Activated naive CD8-positive, alpha-beta T cell treated with anti-CD3 and anti-CD28 coated beads, Interleukin-2, amount 10 ng/mL, durations not matched to agents 7 days and 5 days (primary cell): ENCODE results near the gene SH2D1B. TPM values are rescaled to one million over a fixed set of nuclear protein-coding genes. Genes with fewer than 3 reads are reported as not detected.
"Not testable (repeated sequence)": the region's sequence is repeated elsewhere in the genome, so short reads cannot be mapped to it uniquely, and the experiment has no call there.

Experiments used
- ATAC-seq: fragments of 150-1000 bp; cut with Tn5 transposase; one replicate; pipeline ENCODE4 v1.10.0; 2021; ENCODE audit warnings: low read depth, moderate library complexity
- POLR2A ChIA-PET: fragments of 350-600 bp; sonication (Branson Sonifier 250); formaldehyde crosslinking; loops from one replicate; lab custom pipeline; 2021; ENCODE audit warnings: antibody characterized with exemption; lab: Charles Lee
- DNase-seq: peaks from one replicate; pipeline ENCODE4 v3.0.0; 2021
- H3K27ac Mint-ChIP-seq: one replicate; pipeline ENCODE4 v1.8.0; 2022; ENCODE audit warnings: mild to moderate bottlenecking, mixed read lengths
- H3K27me3 Mint-ChIP-seq: one replicate; pipeline ENCODE4 v1.8.0; 2022; ENCODE audit warnings: mild to moderate bottlenecking, moderate library complexity, mixed read lengths
- H3K36me3 Mint-ChIP-seq: one replicate; pipeline ENCODE4 v1.8.0; 2021; ENCODE audit warnings: mild to moderate bottlenecking, mixed read lengths
- H3K4me1 Mint-ChIP-seq: one replicate; pipeline ENCODE4 v1.8.0; 2021; ENCODE audit warnings: mixed read lengths
- H3K4me3 Mint-ChIP-seq: one replicate; pipeline ENCODE4 v1.8.0; 2022; ENCODE audit warnings: mild to moderate bottlenecking, moderate library complexity, mixed read lengths
- H3K9me3 Mint-ChIP-seq: one replicate; pipeline ENCODE4 v1.8.0; 2021; ENCODE audit warnings: mixed read lengths
- total RNA-seq, 2 experiments: library from RNA; stranded (reverse); gene quantifications; one replicate each; pipeline ENCODE4 v1.2.3, GENCODE V29; 2021

The SH2D1B gene
- total RNA-seq, 2 experiments from 2014 or later: not detected

DNA sequence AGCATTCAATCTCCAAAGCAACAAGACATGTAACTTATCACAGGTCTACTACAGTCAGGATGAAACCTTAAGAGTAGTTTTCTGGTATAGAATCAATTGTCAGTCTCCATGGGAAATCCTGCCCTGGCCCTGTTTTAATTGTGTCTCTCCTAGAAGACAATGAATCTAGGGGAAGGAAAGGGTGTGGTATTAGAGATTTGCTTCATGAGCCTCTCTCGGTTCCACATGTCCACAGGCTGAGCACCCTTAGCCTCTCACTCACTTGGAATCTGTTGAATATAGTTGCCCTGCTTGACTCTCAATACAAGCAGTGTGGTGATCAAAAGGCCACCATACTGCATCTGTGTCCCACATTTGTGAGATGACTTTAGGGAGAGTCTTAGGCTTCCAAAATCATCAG lies 53.0 kb downstream of the SH2D1B start:
- POLR2A ChIA-PET: no interaction called here
- H3K27ac Mint-ChIP-seq: no peak overlapping the region
- no peaks in the 10 kb centered on the region for H3K4me1 Mint-ChIP-seq
- H3K9me3 Mint-ChIP-seq: no peaks in the 10 kb centered on the region
- H3K36me3 Mint-ChIP-seq: no peaks in the 10 kb centered on the region
- H3K27me3 Mint-ChIP-seq: peaks cover 8% of the 10 kb centered on the region
- DNase-seq (no peak), ATAC-seq (no peak)
- H3K4me3 Mint-ChIP-seq: no peak overlapping the region

DNA sequence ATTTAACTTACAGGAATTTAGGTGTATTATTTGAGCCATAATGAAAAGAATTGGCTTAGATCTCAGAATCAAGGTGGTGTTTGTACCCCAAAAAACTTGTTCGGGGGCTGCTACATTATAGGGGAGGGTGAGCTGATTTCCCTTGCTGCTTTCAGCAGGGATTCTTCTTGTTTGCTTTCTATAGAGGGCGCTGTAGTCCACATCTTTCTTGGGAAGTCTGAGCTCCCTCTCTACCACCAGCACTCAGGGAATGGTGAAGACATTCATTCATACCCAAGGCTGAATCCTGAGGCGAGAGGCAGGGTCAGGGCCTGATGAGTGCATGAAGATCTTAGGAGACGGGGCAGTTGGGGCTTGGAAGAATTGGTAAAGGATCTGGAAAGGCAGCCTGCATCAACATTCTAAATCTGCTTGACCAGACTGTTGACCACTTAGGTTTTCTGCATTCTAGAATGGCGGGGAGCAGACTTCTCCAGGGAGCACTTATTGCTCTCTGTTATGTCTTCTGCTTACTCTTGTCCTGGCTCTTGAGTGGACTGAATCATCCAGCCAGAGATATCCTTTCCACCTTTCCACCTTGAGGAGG lies 54.2 kb downstream of the SH2D1B start:
- ATAC-seq: no peak
- peaks cover 5% of the 10 kb centered on the region for H3K27me3 Mint-ChIP-seq

GRCh38 chr1:162353702-162354101 lies 58.2 kb downstream of the SH2D1B start:
- Mint-ChIP-seq H3K27ac (no peak overlapping the region), H3K36me3 (no peaks in the 10 kb centered on the region), H3K9me3 (no peaks in the 10 kb centered on the region), H3K4me1 (no peaks in the 10 kb centered on the region), H3K27me3 (no peaks in the 10 kb centered on the region), H3K4me3 (no peak overlapping the region)
- DNase-seq (no peak), ATAC-seq (no peak)
- POLR2A ChIA-PET: no interaction called here

More for the DNA sequence above, 54.2 kb downstream of the SH2D1B start:
- DNase-seq: no peak
- no peak overlapping the region for H3K4me3 Mint-ChIP-seq
- POLR2A ChIA-PET: no interaction called here
- H3K27ac Mint-ChIP-seq: no peak overlapping the region
- no peaks in the 10 kb centered on the region for H3K9me3 Mint-ChIP-seq
- no peaks in the 10 kb centered on the region for H3K4me1 Mint-ChIP-seq
- H3K36me3 Mint-ChIP-seq: no peaks in the 10 kb centered on the region

- POLR2A ChIA-PET: no interaction called here
- Mint-ChIP-seq H3K27ac (no peak overlapping the region), H3K27me3 (no peaks in the 10 kb centered on the region), H3K36me3 (no peaks in the 10 kb centered on the region), H3K4me3 (no peak overlapping the region), H3K4me1 (no peaks in the 10 kb centered on the region), H3K9me3 (no peaks in the 10 kb centered on the region)
- no peak for DNase-seq
- ATAC-seq: no peak
These were observed 58.9 kb downstream of the SH2D1B start for GRCh38 chr1:162353078-162353477.

DNA sequence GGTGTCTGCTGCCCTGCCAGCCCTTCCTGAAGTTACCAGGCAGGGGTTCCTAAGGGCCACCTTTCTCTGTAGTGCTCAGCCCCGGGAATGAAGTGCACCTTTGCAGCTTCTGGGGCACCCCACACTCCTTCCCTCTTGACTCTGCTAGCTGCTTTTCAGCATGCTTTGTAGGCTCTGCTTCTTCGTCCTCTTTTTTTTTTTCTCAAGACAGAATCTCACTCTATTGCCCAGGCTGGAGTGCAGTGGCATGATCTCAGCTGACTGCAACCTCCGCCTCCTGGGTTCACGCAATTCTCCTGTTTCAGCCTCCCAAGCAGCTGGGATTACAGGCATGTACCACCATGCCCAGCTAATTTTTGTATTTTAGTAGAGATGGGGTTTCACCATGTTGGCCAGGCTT lies 60.1 kb downstream of the SH2D1B start:
- H3K4me1 Mint-ChIP-seq, H3K4me3 Mint-ChIP-seq, H3K27me3 Mint-ChIP-seq, DNase-seq, H3K36me3 Mint-ChIP-seq, H3K9me3 Mint-ChIP-seq, POLR2A ChIA-PET, ATAC-seq, H3K27ac Mint-ChIP-seq: not testable (repeated sequence)

- ATAC-seq: no peak
- POLR2A ChIA-PET: no interaction called here
- H3K4me3 Mint-ChIP-seq: no peak overlapping the region
- DNase-seq: no peak
- H3K27ac Mint-ChIP-seq: no peak overlapping the region
- H3K27me3 Mint-ChIP-seq: no peaks in the 10 kb centered on the region
- H3K4me1 Mint-ChIP-seq: no peaks in the 10 kb centered on the region
- H3K36me3 Mint-ChIP-seq: no peaks in the 10 kb centered on the region
- no peaks in the 10 kb centered on the region for H3K9me3 Mint-ChIP-seq
These were observed 60.6 kb downstream of the SH2D1B start for GRCh38 chr1:162351246-162351842.

DNA sequence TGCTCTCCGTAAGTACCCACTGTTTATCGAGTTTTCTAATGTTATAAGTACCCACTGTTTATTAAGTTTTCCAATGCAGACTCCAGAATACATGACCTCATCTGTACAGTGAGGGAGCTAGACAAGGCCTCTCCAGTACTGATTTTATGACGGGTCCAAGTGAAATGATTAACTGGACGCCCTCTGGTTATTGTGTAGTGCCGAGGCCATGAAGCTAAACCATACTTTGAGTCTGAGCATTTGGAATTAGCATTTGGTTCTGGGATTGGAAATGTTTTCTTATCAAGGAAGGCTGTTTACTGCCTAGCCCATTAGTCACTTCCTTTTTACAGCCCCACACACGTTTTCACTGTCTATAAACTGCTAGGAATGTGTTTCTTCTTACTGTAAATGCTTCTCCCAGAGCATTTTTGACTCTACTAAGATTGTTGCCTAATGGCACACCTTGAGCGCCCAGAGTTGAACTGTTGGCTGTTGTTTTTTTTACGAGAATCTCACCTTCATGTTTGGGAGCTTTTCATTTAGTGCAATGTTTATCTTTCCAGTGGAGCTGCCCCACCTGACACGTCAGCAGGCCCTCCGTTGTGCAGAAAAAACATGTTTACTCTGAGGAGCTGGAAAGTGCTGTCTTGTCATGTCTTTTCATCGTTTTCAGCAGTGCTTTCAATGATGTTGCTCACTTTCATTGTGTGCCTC lies 62.2 kb downstream of the SH2D1B start:
- H3K27ac Mint-ChIP-seq: no peak overlapping the region
- DNase-seq: no peak
- H3K4me1 Mint-ChIP-seq: no peaks in the 10 kb centered on the region
- POLR2A ChIA-PET: no interaction called here
- no peak for ATAC-seq
- H3K9me3 Mint-ChIP-seq: no peaks in the 10 kb centered on the region
- H3K4me3 Mint-ChIP-seq: no peak overlapping the region
- no peaks in the 10 kb centered on the region for H3K36me3 Mint-ChIP-seq
- peaks cover 2% of the 10 kb centered on the region for H3K27me3 Mint-ChIP-seq

DNA sequence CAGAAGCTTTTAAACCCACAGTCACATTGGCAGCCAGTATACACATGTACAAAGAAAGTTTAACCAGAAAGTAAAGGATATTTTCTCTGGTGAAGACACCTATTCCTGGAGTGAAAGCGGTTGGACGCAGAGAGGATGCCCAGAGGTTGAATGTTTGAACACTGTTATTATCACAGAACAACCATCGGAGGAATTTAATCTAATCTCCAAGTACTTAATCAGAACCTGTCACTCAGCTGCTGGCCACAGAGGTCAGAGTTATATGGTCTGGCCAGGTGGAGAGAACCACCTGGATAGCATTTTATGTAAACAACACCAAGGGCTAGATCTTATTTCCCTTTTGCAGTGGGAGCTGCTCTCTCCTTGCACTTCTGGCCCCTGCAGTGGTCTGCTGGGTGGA lies 64.7 kb downstream of the SH2D1B start:
- H3K36me3 Mint-ChIP-seq: no peaks in the 10 kb centered on the region
- no peak overlapping the region for H3K4me3 Mint-ChIP-seq
- no peak overlapping the region for H3K27ac Mint-ChIP-seq
- H3K9me3 Mint-ChIP-seq: no peaks in the 10 kb centered on the region
- peaks cover 2% of the 10 kb centered on the region for H3K27me3 Mint-ChIP-seq
- ATAC-seq (no peak), DNase-seq (no peak)
- POLR2A ChIA-PET: no interaction called here
- H3K4me1 Mint-ChIP-seq: no peaks in the 10 kb centered on the region

Other genes with a start within 250 kb of the SH2D1B start
- not detected for gene SPATA46, start 35.3 kb downstream of the SH2D1B start, total RNA-seq
- under 1 TPM in 1 of 2 experiments, not detected in 1; 0.06 TPM for gene C1orf226, start 30.4 kb downstream of the SH2D1B start, total RNA-seq
- gene UHMK1, start 85.7 kb upstream of the SH2D1B start, total RNA-seq: 10 to 100 TPM; 60.2 to 62.6 TPM
- gene UAP1, start 149.6 kb upstream of the SH2D1B start, total RNA-seq: 10 to 100 TPM; 15.4 to 15.9 TPM
- under 1 TPM; 0.14 to 0.34 TPM for gene DDR2, start 220.3 kb upstream of the SH2D1B start, total RNA-seq